Measurements from ENCODE around the gene VDR.

Gene VDR

DNA sequence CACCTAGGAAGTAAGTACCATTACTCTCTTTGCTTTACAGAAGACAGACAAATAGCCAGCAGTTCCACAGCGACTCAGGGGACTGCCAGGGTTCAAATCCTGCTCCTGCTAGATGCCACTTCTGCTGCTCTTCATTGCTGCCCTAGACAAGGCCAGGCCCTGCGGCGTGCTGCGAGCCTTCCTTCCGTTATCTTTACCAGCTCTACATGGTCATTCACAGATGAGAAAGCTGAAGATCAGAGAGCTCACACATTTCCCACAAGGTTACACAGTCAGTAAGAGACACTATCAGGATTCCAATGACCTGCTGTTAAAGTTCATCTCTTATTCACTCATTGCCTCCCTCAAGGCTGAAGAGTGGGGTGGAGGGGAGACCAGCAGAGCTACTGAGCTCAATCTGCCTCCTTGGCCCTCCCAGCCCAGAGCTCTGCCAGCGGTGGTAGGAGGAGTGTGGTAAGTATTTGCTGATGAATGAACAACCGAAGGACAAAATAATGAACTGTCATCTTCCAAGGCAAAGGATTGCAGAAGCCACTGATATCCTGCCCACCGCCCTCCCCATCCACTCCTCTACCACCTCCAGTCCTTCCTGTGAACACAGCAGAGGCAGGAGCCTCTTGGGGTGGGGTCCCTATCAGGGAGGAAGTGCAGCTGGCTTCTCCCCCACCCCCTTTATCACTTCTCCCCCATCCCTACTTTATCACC is 70.4 kb downstream of the VDR start:
- H3K27ac ChIP-seq = no peak overlapping the region

GRCh38 chr12:47833591-47834012 is 71.2 kb downstream of the VDR start:
- Histone ChIP-seq H3K36me3 (ENCODE audit: insufficient read depth, low read length) (no peaks in the 10 kb centered on the region), H3K27ac (no peak overlapping the region), H3K9ac (ENCODE audit: insufficient read length) (no peak overlapping the region), H3K4me3 (no peak overlapping the region), H3K9me3 (ENCODE audit: low read depth, low read length) (no peaks in the 10 kb centered on the region)
- no peak for TF ChIP-seq FOXP2 (optimal IDR thresholded peaks at IDR 0.05; ENCODE audit: control extremely low read depth, extremely low read length, insufficient read depth)
- no peak for DNase-seq (ENCODE audit: low read depth, low spot score)

More for the DNA sequence above, 70.4 kb downstream of the VDR start:
- Histone ChIP-seq H3K4me3 (no peak overlapping the region), H3K36me3 (ENCODE audit: insufficient read depth, low read length) (no peaks in the 10 kb centered on the region), H3K9me3 (ENCODE audit: low read depth, low read length) (no peaks in the 10 kb centered on the region), H3K9ac (ENCODE audit: insufficient read length) (no peak overlapping the region)
- TF ChIP-seq EZH2 (IDR thresholded peaks at IDR 0.05) = no peak
- no peak for TF ChIP-seq FOXP2 (optimal IDR thresholded peaks at IDR 0.05; ENCODE audit: control extremely low read depth, extremely low read length, insufficient read depth)
- DNase-seq (ENCODE audit: low read depth, low spot score) = no peak

GRCh38 chr12:47832263-47832933 is 72.4 kb downstream of the VDR start:
- Histone ChIP-seq H3K27ac (no peak overlapping the region), H3K4me3 (no peak overlapping the region), H3K9me3 (ENCODE audit: low read depth, low read length) (no peaks in the 10 kb centered on the region), H3K36me3 (ENCODE audit: insufficient read depth, low read length) (no peaks in the 10 kb centered on the region), H3K9ac (ENCODE audit: insufficient read length) (no peak overlapping the region)
- DNase-seq (ENCODE audit: low read depth, low spot score) = no peak
- TF ChIP-seq EZH2 (IDR thresholded peaks at IDR 0.05) (no peak), FOXP2 (optimal IDR thresholded peaks at IDR 0.05; ENCODE audit: control extremely low read depth, extremely low read length, insufficient read depth) (no peak), POLR2AphosphoS5 (IDR thresholded peaks at IDR 0.05; ENCODE audit: borderline replicate concordance, low read depth, low read length) (no peak)

- no peaks in the 10 kb centered on the region for H3K9me3 ChIP-seq (ENCODE audit: low read depth, low read length)
- H3K4me3 ChIP-seq = no peak overlapping the region
- no peaks in the 10 kb centered on the region for H3K36me3 ChIP-seq (ENCODE audit: insufficient read depth, low read length)
- TF ChIP-seq FOXP2 (optimal IDR thresholded peaks at IDR 0.05; ENCODE audit: control extremely low read depth, extremely low read length, insufficient read depth) (no peak), EZH2 (IDR thresholded peaks at IDR 0.05) (no peak), POLR2AphosphoS5 (IDR thresholded peaks at IDR 0.05; ENCODE audit: borderline replicate concordance, low read depth, low read length) (no peak)
- DNase-seq (ENCODE audit: low read depth, low spot score) = no peak
- no peak overlapping the region for H3K9ac ChIP-seq (ENCODE audit: insufficient read length)
- H3K27ac ChIP-seq = 0 out of 2 replicates have a peak overlapping the region, but pooled peaks have one; percentile 42
Measured at GRCh38 chr12:47829584-47829983, 75.2 kb downstream of the VDR start.

GRCh38 chr12:47828976-47829482 is 75.8 kb downstream of the VDR start:
- 0 out of 2 replicates have a peak overlapping the region, but pooled peaks have one; percentile 42 for H3K27ac ChIP-seq
- H3K4me3 ChIP-seq = peak overlapping the region; percentile 60
- H3K9me3 ChIP-seq (ENCODE audit: low read depth, low read length) = no peaks in the 10 kb centered on the region
- peak overlapping the region; percentile 43 for H3K9ac ChIP-seq (ENCODE audit: insufficient read length)
- H3K36me3 ChIP-seq (ENCODE audit: insufficient read depth, low read length) = no peaks in the 10 kb centered on the region
- TF ChIP-seq POLR2AphosphoS5 (IDR thresholded peaks at IDR 0.05; ENCODE audit: borderline replicate concordance, low read depth, low read length) (peak; percentile 80), EZH2 (IDR thresholded peaks at IDR 0.05) (no peak), FOXP2 (optimal IDR thresholded peaks at IDR 0.05; ENCODE audit: control extremely low read depth, extremely low read length, insufficient read depth) (peak; percentile 67)
- no peak for DNase-seq (ENCODE audit: low read depth, low spot score)

GRCh38 chr12:47828008-47828975 is 76.5 kb downstream of the VDR start:
- no peak overlapping the region for H3K9ac ChIP-seq (ENCODE audit: insufficient read length)
- no peak for TF ChIP-seq EZH2 (IDR thresholded peaks at IDR 0.05)
- TF ChIP-seq POLR2AphosphoS5 (IDR thresholded peaks at IDR 0.05; ENCODE audit: borderline replicate concordance, low read depth, low read length) = no peak
- TF ChIP-seq FOXP2 (optimal IDR thresholded peaks at IDR 0.05; ENCODE audit: control extremely low read depth, extremely low read length, insufficient read depth) = no peak
- peak overlapping the region; percentile 14; the same call in 1 of the 2 replicates for H3K4me3 ChIP-seq
- peak overlapping the region; percentile 73; the same call in 1 of the 2 replicates for H3K27ac ChIP-seq
- H3K9me3 ChIP-seq (ENCODE audit: low read depth, low read length) = no peaks in the 10 kb centered on the region
- DNase-seq (ENCODE audit: low read depth, low spot score) = no peak
- no peaks in the 10 kb centered on the region for H3K36me3 ChIP-seq (ENCODE audit: insufficient read depth, low read length)

DNA sequence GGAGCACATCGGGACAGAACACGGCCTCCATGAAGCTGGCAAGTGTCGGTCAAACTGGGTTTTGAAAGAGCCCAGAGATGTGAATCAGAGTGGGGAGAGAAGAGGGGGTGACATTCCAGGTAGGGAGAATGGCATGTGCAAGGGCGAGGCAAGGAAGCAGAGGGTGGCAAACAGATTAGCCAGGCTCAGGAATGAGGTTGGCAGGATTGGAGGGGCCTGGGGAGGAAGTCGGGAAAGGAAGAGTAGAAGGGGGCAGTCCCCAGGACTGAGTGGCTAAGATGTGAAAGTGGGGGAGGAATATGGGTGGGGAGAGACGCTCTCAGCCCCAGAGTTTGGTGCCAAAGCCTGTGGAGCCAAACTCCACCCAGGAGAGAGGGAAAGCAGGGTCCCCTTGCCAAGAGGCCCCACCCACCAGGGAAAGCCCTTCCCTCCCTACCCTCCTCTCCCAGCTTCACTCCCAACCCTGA is 79.6 kb downstream of the VDR start:
- DNase-seq (ENCODE audit: low read depth, low spot score) = no peak
- TF ChIP-seq FOXP2 (optimal IDR thresholded peaks at IDR 0.05; ENCODE audit: control extremely low read depth, extremely low read length, insufficient read depth) (no peak), EZH2 (IDR thresholded peaks at IDR 0.05) (no peak), POLR2AphosphoS5 (IDR thresholded peaks at IDR 0.05; ENCODE audit: borderline replicate concordance, low read depth, low read length) (no peak)
- no peak overlapping the region for H3K9ac ChIP-seq (ENCODE audit: insufficient read length)
- H3K9me3 ChIP-seq (ENCODE audit: low read depth, low read length) = no peaks in the 10 kb centered on the region
- H3K27ac ChIP-seq = no peak overlapping the region
- H3K36me3 ChIP-seq (ENCODE audit: insufficient read depth, low read length) = no peaks in the 10 kb centered on the region
- H3K4me3 ChIP-seq = no peak overlapping the region
